Measurements from ENCODE around the gene FAF1.
"Not testable (repeated sequence)": the region's sequence is repeated elsewhere in the genome, so short reads cannot be mapped to it uniquely, and the experiment has no call there.

FAF1 gene

DNA sequence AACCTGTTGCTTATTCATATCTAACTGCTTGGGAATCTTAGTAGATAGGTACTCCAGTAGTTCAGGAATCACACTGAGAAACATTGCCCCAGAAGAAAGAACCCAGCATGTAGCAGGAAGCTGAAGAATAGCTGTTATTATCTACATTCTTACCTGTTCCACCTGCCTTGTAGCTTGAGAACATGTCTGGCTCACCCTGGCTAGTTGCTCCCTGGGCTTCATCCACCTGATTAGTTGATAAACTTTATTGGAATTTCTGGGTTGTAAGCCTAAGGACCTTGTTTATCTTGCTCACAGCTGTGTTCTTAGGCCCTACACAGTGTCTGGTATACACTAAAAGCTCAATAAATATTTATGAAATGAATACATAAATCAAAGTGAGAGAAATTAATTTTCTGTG is 430.6 kb downstream of the FAF1 start:
- Histone ChIP-seq H3K27ac (ENCODE audit: low read depth, low read length) (no peak overlapping the region), H3K27me3 (ENCODE audit: control insufficient read depth, low read length) (no peaks in the 10 kb centered on the region), H3K9me3 (ENCODE audit: control insufficient read depth, insufficient read depth, low read length) (no peaks in the 10 kb centered on the region), H3F3A (ENCODE audit: control insufficient read depth, insufficient read depth) (no peaks in the 10 kb centered on the region), H3K4me1 (ENCODE audit: control insufficient read depth, low read length) (no peaks in the 10 kb centered on the region), H3K36me3 (ENCODE audit: control insufficient read depth, low read length) (peaks cover 18% of the 10 kb centered on the region), H3K4me3 (ENCODE audit: low read length) (no peak overlapping the region), H3K9me2 (replicated peaks; ENCODE audit: control insufficient read depth, low read length) (no peaks in the 10 kb centered on the region), H3K79me2 (ENCODE audit: control insufficient read depth, low read length) (no peaks in the 10 kb centered on the region), H4K20me1 (ENCODE audit: control insufficient read depth, insufficient read depth, low read depth, low read length) (no peaks in the 10 kb centered on the region), H3K4me2 (ENCODE audit: low read length) (no peak overlapping the region)
- no peak for TF ChIP-seq EZH2phosphoT487 (IDR thresholded peaks at IDR 0.05; ENCODE audit: borderline replicate concordance, low read length)
- TF ChIP-seq, protein P1, sequence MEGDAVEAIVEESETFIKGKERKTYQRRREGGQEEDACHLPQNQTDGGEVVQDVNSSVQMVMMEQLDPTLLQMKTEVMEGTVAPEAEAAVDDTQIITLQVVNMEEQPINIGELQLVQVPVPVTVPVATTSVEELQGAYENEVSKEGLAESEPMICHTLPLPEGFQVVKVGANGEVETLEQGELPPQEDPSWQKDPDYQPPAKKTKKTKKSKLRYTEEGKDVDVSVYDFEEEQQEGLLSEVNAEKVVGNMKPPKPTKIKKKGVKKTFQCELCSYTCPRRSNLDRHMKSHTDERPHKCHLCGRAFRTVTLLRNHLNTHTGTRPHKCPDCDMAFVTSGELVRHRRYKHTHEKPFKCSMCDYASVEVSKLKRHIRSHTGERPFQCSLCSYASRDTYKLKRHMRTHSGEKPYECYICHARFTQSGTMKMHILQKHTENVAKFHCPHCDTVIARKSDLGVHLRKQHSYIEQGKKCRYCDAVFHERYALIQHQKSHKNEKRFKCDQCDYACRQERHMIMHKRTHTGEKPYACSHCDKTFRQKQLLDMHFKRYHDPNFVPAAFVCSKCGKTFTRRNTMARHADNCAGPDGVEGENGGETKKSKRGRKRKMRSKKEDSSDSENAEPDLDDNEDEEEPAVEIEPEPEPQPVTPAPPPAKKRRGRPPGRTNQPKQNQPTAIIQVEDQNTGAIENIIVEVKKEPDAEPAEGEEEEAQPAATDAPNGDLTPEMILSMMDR (IDR thresholded peaks at IDR 0.05; ENCODE audit: low read depth, low read length, poor library complexity, severe bottlenecking) = no peak

DNA sequence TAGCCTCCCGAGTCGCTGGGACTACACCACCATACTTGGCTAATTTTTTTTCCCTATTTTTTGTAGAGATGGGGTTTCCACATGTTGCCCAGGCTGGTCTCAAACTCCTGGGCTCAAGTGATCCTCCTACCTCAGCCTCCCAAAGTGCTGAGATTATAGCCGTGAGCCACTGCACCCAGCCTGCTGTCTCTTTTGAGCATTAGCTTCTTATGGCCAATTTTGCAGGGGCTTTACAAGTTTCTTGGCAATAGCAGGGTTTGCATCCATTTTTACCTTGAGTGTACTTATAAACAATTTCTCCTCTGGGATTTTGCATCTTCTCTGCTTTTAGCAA is 432.1 kb downstream of the FAF1 start:
- not testable (repeated sequence) for H3K4me1 ChIP-seq (ENCODE audit: control insufficient read depth, low read length); H3K9me2 ChIP-seq (replicated peaks; ENCODE audit: control insufficient read depth, low read length); H3K4me3 ChIP-seq (ENCODE audit: low read length); H3K27me3 ChIP-seq (ENCODE audit: control insufficient read depth, low read length); H3K79me2 ChIP-seq (ENCODE audit: control insufficient read depth, low read length); H3K27ac ChIP-seq (ENCODE audit: low read depth, low read length); H3K4me2 ChIP-seq (ENCODE audit: low read length); H4K20me1 ChIP-seq (ENCODE audit: control insufficient read depth, insufficient read depth, low read depth, low read length); H3K9me3 ChIP-seq (ENCODE audit: control insufficient read depth, insufficient read depth, low read length); H3F3A ChIP-seq (ENCODE audit: control insufficient read depth, insufficient read depth)
- peaks cover 17% of the 10 kb centered on the region for H3K36me3 ChIP-seq (ENCODE audit: control insufficient read depth, low read length)

DNA sequence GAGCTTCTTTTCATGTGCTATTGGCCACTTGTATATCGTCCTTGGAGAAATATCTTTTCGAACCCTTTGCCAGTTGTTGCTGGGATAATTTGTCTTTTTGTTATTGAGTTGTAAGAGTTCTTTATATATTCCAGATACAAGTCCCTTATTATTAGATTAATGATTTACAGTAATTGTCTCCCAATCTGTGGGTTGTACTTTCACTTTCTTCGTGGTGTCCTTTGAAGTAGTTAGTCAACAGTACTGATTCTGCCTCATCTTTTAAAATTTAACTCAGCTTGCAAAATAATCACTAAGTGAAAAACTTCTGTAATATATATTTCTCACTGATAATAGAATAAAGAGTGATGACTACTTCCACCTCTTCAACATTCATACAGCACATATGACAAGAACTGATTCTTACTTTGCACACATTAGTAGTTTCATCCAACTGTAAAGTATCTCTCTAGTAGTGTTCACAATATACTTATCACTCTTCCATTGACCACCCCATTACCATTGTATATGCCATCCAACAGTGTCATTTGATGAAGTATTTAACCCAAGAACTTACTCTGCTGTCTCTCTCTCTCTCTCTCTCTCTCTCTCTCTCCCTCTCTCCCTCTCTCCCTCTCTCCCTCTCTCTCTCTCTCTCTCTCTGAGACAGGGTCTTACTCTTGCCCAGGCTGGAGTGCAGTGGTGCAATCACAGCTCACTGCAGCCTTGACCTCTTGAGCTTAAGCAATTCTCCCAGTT is 432.6 kb downstream of the FAF1 start:
- H3K9me2 ChIP-seq (replicated peaks; ENCODE audit: control insufficient read depth, low read length) = no peaks in the 10 kb centered on the region
- H3F3A ChIP-seq (ENCODE audit: control insufficient read depth, insufficient read depth) = no peaks in the 10 kb centered on the region
- no peak overlapping the region for H3K4me2 ChIP-seq (ENCODE audit: low read length)
- no peaks in the 10 kb centered on the region for H4K20me1 ChIP-seq (ENCODE audit: control insufficient read depth, insufficient read depth, low read depth, low read length)
- H3K4me3 ChIP-seq (ENCODE audit: low read length) = no peak overlapping the region
- TF ChIP-seq EZH2phosphoT487 (IDR thresholded peaks at IDR 0.05; ENCODE audit: borderline replicate concordance, low read length) = no peak
- TF ChIP-seq, protein P1 (IDR thresholded peaks at IDR 0.05; ENCODE audit: low read depth, low read length, poor library complexity, severe bottlenecking) = no peak
- H3K4me1 ChIP-seq (ENCODE audit: control insufficient read depth, low read length) = no peaks in the 10 kb centered on the region
- peaks cover 17% of the 10 kb centered on the region for H3K36me3 ChIP-seq (ENCODE audit: control insufficient read depth, low read length)
- no peak overlapping the region for H3K27ac ChIP-seq (ENCODE audit: low read depth, low read length)
- H3K79me2 ChIP-seq (ENCODE audit: control insufficient read depth, low read length) = no peaks in the 10 kb centered on the region
- H3K9me3 ChIP-seq (ENCODE audit: control insufficient read depth, insufficient read depth, low read length) = no peaks in the 10 kb centered on the region
- no peaks in the 10 kb centered on the region for H3K27me3 ChIP-seq (ENCODE audit: control insufficient read depth, low read length)

DNA sequence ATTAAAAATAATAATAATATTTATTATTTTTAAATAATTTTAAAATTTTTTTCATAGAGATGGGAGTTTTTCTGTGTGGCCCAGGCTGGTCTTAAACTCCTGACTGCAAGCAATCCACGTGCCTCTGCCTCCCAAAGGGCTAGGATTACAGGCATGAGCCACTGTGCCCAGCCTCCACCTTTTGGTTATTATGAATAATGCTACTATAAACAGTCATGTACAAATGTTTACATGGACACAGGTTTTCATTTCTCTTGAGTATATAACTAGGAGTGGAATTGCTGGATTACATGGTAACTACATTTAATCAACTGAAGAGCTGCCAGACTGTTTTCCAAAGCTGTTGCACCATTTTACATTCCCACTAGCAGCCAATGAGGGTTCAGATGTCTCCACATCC is 433.6 kb downstream of the FAF1 start:
- Histone ChIP-seq H3F3A (ENCODE audit: control insufficient read depth, insufficient read depth) (no peaks in the 10 kb centered on the region), H3K4me2 (ENCODE audit: low read length) (no peak overlapping the region), H4K20me1 (ENCODE audit: control insufficient read depth, insufficient read depth, low read depth, low read length) (no peaks in the 10 kb centered on the region), H3K36me3 (ENCODE audit: control insufficient read depth, low read length) (peaks cover 17% of the 10 kb centered on the region), H3K27me3 (ENCODE audit: control insufficient read depth, low read length) (no peaks in the 10 kb centered on the region), H3K4me1 (ENCODE audit: control insufficient read depth, low read length) (no peaks in the 10 kb centered on the region), H3K79me2 (ENCODE audit: control insufficient read depth, low read length) (no peaks in the 10 kb centered on the region), H3K9me3 (ENCODE audit: control insufficient read depth, insufficient read depth, low read length) (no peaks in the 10 kb centered on the region), H3K27ac (ENCODE audit: low read depth, low read length) (no peak overlapping the region), H3K4me3 (ENCODE audit: low read length) (no peak overlapping the region), H3K9me2 (replicated peaks; ENCODE audit: control insufficient read depth, low read length) (no peaks in the 10 kb centered on the region)
- TF ChIP-seq, protein P1 (IDR thresholded peaks at IDR 0.05; ENCODE audit: low read depth, low read length, poor library complexity, severe bottlenecking) = no peak
- no peak for TF ChIP-seq EZH2phosphoT487 (IDR thresholded peaks at IDR 0.05; ENCODE audit: borderline replicate concordance, low read length)

Data from DOHH2 (cell line).